ENCODE results near the gene DLX4. TPM values are rescaled to one million over a fixed set of nuclear protein-coding genes. Genes with fewer than 3 reads are reported as not detected.

Gene DLX4
- total RNA-seq, 1 experiment from 2014 or later = 11.2 TPM

DNA sequence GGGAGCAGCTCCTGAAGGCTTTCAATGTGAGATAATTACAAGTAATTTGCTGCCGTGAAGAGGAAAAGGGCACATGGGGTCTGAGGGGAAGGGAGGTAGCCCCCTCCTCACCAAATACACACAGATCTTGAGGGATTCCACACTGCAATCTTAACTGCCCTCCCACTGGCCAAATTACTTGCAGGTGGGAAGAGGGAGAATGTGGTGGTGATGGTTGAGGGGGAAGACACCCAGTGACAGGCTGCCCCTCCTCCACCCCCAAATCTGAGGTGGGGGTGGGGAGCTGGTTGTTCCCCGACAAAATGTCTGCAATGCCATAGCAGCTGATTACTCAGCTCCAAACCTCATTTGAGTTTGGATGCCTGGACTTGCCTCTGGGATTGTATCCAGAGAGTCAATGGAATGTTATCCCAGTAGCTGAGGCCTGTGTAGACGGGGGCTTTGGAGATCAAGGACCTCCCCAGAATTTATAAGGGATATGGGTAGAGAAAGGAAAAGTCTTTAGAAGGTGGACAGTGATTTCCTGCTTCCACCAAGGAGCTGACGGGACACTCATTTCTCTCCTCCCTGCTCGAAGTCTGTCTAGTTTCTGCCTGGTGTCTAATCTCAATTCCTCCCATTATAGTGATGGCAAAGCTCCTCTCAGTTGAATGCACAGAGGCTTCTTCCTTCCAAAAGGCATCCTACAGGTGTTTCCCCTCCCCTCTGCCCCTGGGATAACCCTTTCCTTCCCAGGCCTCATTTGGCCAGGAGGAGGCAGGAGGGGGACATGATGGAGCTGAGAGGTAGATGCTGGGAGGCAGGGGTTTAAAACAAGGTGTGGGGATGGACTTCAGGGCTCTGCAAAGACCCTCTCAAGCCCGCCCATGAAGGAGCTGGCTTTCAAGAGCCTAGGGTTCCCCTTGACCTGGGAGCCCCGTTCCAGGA lies 8.7 kb downstream of the DLX4 start:
- BruUV-seq (replicated peaks) = no TSS peak
- Histone ChIP-seq H3K4me3 (ENCODE audit: low read depth in 2 of 2, low read length in 2 of 2) (no peak overlapping the region), H3K27ac (ENCODE audit: low read length) (no peak overlapping the region), H3K9me3 (ENCODE audit: control insufficient read depth, insufficient read depth, low read depth, low read length) (no peaks in the 10 kb centered on the region), H3K36me3 (ENCODE audit: control insufficient read depth, insufficient read depth, low read length) (no peaks in the 10 kb centered on the region), H3K27me3 (ENCODE audit: control insufficient read depth, insufficient read depth, low read length) (no peaks in the 10 kb centered on the region), H3K4me1 (ENCODE audit: control insufficient read depth, insufficient read depth, low read length) (peaks cover 26% of the 10 kb centered on the region)
- in situ Hi-C loops (cut with HindIII; ENCODE audit: low pct_unique_long_range_greater_than_20kb, low sequenced_read_pairs) = no loop called here
- no peak for DNase-seq (ENCODE audit: low read depth, low spot score)
- TF ChIP-seq POLR2AphosphoS5 (IDR thresholded peaks at IDR 0.05; ENCODE audit: low read depth, low read length) = no peak
- no peak for ATAC-seq
- intact Hi-C loops (cut with micrococcal nuclease; ENCODE audit: unreplicated experiment) = no loop called here
- POLR2A ChIA-PET = interaction anchor here (0.7 kb wide), 1 partner anchor 89 kb away, joined by 4 read pairs; no protein-coding TSS in a partner anchor
- CTCF ChIA-PET = interaction anchor here (0.8 kb wide), 1 partner anchor 11 kb away, joined by 3 read pairs; no protein-coding TSS in a partner anchor

DNA sequence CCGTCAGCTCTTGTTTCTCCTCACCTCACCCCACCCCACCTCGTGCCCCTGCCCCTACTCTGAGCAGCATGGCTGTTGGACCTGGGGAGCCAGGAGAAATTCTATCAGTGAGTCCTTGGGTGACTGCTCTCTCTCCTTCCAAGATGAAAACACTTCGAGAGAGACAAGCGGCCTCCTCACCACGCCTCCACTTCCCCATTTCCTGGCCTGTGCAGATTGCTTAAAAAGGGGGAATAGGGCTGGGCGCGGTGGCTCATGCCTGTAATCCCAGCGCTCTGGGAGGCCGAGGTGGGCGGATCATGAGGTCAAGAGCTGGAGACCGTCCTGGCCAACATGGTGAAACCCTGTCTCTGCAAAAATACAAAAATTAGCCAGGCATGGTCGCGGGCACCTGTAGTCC lies 9.5 kb downstream of the DLX4 start:
- no peak overlapping the region for H3K4me3 ChIP-seq (ENCODE audit: low read depth in 2 of 2, low read length in 2 of 2)
- H3K27me3 ChIP-seq (ENCODE audit: control insufficient read depth, insufficient read depth, low read length) = no peaks in the 10 kb centered on the region
- ATAC-seq (no peak), DNase-seq (ENCODE audit: low read depth, low spot score) (no peak)
- ChIA-PET POLR2A (interaction anchor here (0.7 kb wide), 1 partner anchor 88 kb away, joined by 4 read pairs; no protein-coding TSS in a partner anchor), CTCF (no interaction called here)
- TF ChIP-seq CTCF (IDR thresholded peaks at IDR 0.05) = no peak
- no peak for TF ChIP-seq SIN3A (IDR thresholded peaks at IDR 0.05; ENCODE audit: borderline replicate concordance, insufficient read depth, low read depth, low read length)
- TF ChIP-seq POLR2AphosphoS5 (IDR thresholded peaks at IDR 0.05; ENCODE audit: low read depth, low read length) = no peak
- TF ChIP-seq REST (IDR thresholded peaks at IDR 0.05; ENCODE audit: insufficient read depth in 1 of 2, low read depth in 2 of 2, low read length in 1 of 2) = no peak
- no peak for TF ChIP-seq TCF7L2 (IDR thresholded peaks at IDR 0.05; ENCODE audit: low read depth, low read length)
- in situ Hi-C loops (cut with HindIII; ENCODE audit: low pct_unique_long_range_greater_than_20kb, low sequenced_read_pairs) = no loop called here
- H3K36me3 ChIP-seq (ENCODE audit: control insufficient read depth, insufficient read depth, low read length) = no peaks in the 10 kb centered on the region
- peaks cover 26% of the 10 kb centered on the region for H3K4me1 ChIP-seq (ENCODE audit: control insufficient read depth, insufficient read depth, low read length)
- intact Hi-C loops (cut with micrococcal nuclease; ENCODE audit: unreplicated experiment) = no loop called here
- H3K9me3 ChIP-seq (ENCODE audit: control insufficient read depth, insufficient read depth, low read depth, low read length) = no peaks in the 10 kb centered on the region
- no peak overlapping the region for H3K27ac ChIP-seq (ENCODE audit: low read length)
- BruUV-seq (replicated peaks) = no TSS peak

All from Panc1 (cell line).